Neural progenitor cell (in vitro differentiated cells): Measurements from ENCODE around the gene DCLRE1A.

Experiments
- EZH2 ChIP-seq: fragments of 200-600 bp; sonication (generic); IDR thresholded peaks from 2 replicates; pipeline ENCODE4 v1.6.1; 2017; ENCODE audit warnings: antibody characterized with exemption, mild to moderate bottlenecking, moderate library complexity
- TF ChIP-seq, protein P1 (sequence below): fragments of 200-600 bp; sonication (generic); IDR thresholded peaks from 2 replicates; pipeline ENCODE4 v1.5.1; 2017; ENCODE audit warnings: antibody characterized with exemption, mild to moderate bottlenecking

DNA sequence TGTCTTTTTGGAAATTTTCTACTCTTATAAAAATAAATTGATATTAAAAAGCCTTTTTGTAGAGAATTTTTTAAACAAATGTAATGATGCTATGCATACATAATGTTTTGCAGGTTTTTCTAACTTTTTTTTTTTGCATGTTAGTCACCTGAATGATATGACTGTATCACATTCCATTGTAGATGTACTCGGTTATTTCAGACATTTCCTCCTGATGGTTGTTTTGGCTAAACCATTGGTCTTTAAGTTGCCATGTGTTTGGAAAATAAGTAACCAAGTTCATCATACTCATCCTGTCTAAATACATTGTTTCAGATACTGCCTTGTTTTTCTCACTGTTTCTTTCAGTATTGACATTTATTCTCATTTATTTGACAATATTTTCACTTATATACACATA, 26.4 kb upstream of the DCLRE1A start:
- TF ChIP-seq, protein P1, sequence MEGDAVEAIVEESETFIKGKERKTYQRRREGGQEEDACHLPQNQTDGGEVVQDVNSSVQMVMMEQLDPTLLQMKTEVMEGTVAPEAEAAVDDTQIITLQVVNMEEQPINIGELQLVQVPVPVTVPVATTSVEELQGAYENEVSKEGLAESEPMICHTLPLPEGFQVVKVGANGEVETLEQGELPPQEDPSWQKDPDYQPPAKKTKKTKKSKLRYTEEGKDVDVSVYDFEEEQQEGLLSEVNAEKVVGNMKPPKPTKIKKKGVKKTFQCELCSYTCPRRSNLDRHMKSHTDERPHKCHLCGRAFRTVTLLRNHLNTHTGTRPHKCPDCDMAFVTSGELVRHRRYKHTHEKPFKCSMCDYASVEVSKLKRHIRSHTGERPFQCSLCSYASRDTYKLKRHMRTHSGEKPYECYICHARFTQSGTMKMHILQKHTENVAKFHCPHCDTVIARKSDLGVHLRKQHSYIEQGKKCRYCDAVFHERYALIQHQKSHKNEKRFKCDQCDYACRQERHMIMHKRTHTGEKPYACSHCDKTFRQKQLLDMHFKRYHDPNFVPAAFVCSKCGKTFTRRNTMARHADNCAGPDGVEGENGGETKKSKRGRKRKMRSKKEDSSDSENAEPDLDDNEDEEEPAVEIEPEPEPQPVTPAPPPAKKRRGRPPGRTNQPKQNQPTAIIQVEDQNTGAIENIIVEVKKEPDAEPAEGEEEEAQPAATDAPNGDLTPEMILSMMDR, result no peak
- no peak for TF ChIP-seq EZH2
